ENCODE data around the gene SH3GLB2.

SH3GLB2 gene

DNA sequence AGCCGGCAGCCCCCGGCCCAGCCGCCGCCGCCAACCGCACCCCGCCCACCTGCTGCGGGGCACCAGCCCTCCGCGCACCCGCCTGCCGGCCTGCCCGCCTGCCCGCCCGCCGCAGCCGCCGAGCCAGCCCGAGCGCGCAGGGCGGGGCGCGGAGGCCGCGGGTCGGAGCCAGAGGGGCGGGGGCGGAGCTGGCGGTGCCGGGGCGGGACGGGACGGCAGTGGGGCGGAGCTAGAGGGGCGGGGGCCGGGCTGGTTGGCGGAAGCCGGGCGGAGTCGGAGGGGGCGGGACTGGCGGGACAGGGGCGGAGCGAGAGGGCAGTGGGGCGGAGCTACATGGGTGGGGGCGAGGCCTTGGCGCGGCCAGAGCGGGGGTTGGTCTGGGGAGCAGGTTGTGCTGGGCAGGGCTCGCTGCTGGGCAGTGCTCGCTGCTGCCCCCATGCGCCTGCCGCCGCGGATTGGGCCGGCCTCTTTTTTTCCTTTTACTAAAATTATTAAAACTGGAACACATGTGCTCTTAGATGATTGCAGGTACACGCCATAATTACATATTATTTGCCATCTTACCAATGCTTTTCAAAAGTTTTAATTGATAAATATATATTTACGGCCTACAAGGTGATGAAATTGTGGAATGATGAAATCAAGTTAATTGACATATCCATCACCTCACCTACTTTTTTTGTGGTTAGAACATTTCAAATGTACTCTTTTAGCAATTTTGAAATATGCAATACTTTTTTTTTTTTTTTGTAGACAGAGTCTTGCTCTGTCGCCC lies at the start of gene SH3GLB2:
Gene SH3GLB2 (minus strand): TSS at position 140 of the 775 bp plus-strand sequence. CDS start 177 bp downstream, outside the sequence.
- peak; percentile 99 for DNase-seq (ENCODE audit: low spot score)

DNA sequence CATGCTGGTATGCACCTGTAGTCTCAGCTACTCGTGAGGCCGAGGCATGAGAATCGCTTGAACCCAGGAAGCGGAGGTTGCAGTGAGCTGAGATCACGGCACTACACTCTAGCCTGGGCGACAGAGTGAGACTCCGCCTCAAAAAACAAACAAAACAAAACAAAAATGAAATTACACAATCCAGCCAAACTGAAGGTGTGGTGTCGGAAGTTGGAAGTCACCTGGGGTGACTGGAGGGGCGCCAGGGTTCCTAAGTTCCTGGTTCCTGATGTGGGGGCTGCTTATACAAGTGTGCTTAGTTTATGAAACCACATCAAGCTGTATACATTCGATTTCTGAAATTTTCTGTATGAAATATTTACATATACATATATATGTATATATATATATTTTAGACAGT lies 49.1 kb upstream of the SH3GLB2 start:
- DNase-seq (ENCODE audit: low spot score): no peak

DNA sequence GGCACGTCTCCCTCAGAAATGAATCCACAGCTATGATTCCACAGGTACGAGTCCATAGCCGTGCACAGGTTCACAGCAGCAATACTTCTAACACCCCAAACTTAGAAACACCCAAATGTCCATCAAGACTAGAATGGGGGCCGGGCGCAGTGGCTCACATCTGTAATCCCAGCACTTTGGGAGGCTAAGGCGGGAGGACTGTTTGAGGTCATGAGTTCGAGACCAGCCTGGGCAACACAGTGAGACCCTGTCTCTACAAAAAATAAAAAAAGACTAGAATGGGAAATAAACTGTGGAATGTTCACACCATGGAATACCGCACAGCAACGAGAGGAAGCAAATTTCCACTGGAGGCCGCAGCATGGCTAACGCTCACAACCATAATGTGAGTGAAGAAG lies 48.5 kb upstream of the SH3GLB2 start:
- DNase-seq (ENCODE audit: low spot score): no peak

DNA sequence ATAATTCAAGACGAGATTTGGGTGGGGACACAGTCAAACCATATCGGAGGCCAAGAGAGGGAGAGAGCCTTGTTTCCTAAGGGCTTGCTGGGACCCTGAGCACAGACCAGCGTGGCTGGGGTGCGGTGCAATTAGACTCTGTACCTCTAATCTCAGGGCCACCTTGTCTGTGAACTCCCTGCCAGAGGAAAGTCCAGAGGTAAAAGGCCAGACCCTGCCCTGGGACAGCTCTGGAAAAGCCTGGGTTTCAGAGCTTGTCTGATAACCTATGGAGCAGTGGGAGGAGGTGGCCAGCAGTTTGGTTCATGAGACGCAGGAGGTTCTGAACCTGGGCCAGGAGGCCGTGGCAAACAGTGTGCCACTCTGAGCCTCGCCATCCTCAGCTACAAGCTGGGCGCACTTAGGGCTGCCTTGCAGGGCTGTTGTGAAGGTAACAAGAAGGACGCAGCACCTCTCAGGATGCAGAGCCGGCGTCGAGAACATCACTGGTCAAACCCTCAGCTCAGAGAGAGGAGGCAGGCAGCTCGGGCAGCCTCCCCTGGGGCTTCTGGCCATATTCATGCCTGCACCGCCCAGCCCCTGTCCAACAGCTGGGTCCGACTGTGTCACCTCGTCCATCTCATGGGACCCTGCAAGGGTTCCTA lies 48.0 kb upstream of the SH3GLB2 start:
- no peak for DNase-seq (ENCODE audit: low spot score)

DNA sequence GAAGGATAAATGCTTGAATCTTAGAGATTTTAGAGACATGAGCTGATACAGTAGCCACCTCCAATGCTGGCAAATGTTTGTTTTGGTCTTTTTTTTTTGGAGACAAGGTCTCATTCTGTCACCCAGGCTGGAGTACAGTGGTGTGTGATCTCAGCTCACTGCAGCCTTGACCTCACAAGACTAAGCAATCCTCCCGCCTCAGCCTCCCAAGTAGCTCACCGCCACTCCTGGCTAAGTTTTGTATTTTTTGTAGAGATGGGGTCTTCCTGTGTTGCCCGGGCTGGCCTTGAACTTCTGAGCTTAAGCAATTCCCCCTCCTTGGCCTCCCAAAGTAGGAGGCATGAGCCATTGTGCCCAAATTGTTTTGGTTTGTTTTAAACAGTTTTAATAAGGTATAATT lies 46.0 kb upstream of the SH3GLB2 start:
- no peak for DNase-seq (ENCODE audit: low spot score)

DNA sequence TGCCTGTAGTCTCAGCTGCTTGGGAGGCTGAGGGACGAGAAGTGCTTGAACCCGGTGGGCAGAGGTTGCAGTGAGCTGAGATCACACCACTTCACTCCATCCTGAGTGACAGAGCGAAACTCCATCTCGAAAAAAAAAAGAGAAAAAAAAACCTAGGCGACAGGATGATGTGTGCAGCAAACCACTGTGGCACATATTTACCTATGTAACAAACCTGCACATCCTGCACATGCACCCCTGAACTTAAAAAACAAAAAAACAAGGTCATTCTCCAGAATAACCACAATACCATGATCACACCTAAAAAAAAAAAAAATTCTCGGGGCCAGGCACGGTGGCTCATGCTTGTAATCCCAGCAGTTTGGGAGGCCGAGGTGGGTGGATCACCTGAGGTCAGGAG lies 45.3 kb upstream of the SH3GLB2 start:
- DNase-seq (ENCODE audit: low spot score): no peak

DNA sequence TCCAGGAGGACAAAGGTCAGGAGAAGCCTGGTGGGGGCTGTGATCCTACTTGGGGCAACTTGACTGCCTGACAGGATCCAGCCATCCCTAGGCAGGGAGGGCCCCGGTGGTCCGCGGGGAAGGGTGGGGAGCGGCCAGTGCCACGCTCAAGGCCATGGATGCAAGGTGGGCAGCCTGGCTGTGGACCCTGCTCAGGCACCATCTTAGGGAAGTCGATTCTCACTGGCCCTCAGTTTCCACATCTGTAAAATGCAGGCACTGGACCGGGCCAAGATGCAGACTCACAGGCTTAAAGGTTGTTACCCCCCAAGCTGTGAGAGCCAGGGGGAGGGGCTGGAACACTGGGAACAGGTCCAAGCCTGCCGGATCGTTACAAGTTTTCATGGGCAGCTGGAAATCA lies 44.0 kb upstream of the SH3GLB2 start:
- no peak for DNase-seq (ENCODE audit: low spot score)

DNA sequence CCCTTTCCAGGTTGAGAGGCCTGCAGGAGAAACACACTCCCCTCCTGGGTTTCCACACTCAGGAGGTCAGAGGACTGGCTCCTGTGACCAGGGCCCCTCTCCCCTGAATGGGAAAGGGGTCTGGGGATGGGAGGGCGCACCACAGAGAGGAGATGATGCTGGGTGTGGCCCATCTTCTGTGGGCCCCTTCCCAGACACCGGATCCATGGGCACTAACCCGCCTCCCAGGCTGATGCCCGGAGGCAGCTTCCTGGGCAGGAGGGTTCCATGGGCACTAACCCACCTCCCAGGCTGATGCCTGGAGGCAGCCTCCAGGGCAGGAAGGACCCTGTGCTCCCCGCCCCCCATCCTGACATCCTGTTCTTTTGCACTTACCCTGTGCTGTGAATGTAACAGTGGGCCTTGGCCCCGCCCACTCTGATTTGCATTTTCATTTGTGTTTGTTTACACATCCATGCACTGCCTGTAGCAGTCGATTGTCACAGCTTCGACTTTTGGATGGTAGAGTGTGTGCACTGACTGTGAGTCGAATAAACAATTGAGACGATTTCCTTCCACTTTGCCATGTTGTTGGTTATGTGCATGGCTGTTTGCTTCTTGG lies 43.5 kb upstream of the SH3GLB2 start:
- DNase-seq (ENCODE audit: low spot score): no peak

DNA sequence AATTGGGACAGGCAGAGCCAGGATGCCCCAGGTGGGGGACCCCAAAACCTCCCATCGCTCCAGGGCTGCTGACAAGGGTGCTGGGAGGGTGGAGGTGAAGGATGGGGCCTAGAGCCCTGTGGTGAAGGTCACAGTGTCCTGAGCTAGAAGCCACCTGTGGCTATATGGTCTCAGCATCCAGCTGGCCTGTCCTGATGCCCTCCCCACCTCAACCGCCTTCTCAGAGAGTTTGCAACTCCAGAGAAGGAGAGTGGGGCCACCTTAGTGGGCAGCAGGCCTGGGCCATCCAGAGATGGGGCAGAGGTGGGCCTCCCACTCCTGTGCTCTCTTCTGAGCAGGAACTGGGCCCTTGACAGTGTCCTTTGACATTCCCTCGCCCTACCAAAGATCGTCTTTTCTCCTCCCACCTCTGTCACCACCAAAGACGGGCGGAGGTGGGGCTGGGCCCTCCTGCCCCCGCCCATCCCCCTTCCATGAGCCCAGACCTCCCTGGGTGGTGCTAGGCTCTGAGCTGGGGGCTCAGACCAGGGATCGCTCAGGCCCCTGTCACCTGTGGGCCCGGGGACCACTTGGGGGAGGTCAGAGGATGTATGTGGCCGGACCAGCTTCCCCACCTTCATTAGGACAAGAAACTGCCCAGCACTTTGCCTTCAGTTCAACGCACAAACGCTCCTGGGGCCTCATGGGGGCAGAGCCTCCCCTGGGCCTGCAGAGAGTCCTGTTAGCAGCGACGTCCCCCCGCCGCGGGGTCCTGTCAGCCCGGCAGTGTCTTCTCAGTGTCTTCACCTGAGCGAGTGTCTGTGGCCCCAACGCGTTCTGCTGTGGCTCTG lies 42.8 kb upstream of the SH3GLB2 start:
- DNase-seq (ENCODE audit: low spot score): no peak

DNA sequence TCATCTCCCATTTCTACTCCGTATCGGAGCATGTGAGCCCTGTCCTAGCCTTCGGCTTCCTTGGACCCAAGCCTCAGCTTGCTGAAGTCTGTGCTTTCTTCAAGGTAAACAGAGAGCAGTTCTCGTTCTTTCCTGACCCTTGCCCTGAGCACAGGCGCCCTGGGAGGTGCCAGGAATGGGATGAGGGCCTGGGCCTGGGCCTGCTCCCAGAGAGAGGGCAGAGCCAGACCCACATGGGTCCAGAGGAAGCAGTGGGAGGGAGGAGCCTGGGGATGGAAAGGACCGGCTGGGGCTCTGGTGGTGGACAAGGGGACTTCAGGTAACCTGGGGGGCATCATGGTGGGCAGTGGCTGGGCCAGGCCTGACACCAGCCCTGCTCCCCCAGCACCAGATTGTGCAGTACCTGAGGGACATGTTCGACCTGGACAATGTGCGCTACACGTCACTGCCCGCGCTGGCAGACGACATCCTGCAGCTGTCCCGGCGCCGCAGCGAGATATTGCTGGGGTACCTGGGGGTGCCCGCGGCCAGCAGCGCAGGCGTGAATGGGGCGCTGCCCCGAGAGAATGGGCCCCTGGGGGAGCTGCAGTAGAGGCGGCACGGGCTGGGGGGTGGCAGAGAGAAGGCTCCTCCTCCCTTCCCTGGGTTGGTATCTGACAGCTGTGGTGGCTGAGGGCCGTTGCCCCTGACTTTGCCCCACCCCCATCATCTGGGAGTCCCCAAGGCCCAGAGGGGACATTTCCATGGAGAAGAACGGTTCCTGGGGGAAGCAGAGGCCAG lies 41.9 kb upstream of the SH3GLB2 start:
- DNase-seq (ENCODE audit: low spot score): peak; percentile 37

DNA sequence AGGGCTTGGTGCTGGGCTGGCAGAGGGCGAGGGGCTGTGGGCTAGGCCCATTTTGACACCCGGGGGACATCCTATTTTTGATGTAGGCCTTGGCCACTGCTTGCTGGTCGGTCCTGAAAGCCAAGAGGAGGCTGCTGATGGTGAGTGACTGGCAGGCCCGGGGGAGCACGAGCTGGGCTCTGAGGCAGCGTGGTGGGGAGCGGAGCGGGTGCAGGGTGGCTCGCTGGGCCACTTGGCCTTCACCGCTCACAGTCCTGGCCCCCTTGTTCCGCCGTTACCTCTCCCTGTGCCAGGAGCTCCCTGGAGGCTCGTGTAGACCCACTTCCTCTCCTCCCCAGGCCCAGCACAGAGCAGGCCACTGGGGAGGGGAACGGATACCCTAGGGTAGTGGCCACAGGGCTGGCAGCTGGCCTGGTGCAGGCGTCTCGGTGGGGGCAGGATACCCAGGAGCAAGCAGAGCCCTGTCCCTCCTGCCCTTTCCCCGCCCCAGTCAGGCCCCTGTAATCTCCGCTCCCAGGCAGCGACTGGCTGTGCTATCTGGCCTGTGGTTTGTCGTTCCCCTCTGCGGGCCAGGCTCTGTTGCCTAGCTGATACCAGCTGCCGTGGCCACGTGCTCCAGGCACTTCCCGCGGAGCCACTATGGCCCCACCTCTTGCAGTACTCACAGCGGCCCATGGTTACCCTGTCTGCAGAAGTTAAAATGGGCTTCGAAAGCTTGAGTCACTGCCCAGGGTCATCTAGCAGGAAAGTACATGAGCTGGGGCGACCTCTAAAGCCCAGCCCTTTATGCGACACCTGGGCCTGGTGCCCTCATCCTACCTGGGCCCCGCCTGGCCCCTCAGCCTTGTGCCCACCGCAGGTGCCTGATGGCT lies 41.1 kb upstream of the SH3GLB2 start:
- DNase-seq (ENCODE audit: low spot score): peak; percentile 40

DNA sequence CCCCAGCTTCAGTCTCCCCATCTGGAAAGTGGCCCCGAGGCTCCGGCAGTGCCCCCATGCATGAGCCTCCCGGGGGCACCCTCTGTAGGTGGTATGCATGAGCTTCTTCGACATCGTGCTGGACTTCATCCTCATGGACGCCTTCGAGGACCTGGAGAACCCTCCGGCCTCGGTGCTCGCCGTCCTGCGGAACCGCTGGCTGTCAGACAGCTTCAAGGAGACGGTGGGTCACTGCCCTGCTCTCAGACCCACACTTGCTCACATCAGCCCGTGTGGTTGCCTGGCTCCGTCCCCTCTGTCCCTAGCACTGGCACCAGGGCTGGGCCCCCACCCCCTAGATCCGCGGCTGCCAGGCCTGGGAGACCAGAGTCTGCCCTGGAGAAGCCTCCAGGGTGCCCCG lies 40.0 kb upstream of the SH3GLB2 start:
- no peak for DNase-seq (ENCODE audit: low spot score)

DNA sequence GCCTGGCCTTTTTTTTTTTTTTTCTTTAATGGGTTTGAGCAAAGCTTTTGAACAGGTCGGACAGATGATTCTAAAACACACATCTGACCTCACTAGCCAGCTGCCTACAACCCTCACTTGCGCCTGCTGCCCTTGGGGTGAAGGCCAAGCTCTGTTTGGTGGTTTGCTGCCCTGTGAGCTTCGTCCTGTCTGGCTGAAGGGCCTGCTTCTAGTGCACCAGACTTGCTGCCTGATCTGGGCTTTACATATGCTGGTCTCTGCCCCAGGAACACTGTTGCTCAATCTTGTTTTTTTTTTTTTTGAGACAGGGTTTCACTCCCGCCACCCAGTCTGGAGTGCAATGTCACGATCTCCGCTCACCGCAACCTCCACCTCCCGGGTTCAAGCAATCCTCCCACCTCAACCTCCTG lies 36.4 kb upstream of the SH3GLB2 start:
- DNase-seq (ENCODE audit: low spot score): no peak

DNA sequence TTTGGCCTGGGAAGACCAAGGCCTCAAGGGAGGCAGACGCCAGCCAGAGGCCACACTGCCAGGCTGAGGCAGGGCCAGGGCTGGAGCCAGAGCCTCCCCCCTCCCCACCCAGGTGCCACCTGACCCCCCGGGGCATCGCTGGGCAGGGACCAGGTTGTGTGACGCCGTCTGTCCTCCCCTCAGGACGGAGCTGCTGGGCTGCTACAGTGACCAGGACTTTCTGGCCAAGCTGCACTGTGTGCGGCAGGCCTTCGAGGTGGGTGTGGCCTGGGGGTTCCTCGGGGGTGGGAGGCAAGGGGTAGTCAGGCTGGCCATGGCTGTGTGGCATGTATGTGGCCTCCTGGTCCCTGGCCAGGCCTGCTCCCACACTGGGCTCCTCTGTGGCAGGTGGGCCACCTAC lies 34.9 kb upstream of the SH3GLB2 start:
- no peak for DNase-seq (ENCODE audit: low spot score)

DNA sequence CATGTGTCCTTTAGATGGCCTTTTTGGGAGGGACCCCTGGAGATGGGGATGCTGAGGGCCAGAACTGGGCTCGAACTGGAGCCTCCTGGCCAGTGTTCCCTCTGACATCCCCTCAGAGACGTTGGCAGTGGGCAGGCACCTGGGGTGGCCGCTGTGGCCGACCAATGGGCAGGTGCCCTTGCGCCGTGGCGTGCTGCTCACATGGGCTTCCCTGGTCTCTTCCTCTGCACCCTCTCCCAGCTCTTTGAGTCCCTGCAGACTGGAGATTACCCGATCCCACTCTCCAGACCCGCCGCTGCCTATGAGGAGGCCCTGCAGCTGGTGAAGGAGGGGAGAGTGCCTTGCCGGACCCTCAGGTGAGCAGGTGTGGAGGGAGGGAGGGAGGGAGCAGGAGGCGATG lies 32.9 kb upstream of the SH3GLB2 start:
- DNase-seq (ENCODE audit: low spot score): no peak

DNA sequence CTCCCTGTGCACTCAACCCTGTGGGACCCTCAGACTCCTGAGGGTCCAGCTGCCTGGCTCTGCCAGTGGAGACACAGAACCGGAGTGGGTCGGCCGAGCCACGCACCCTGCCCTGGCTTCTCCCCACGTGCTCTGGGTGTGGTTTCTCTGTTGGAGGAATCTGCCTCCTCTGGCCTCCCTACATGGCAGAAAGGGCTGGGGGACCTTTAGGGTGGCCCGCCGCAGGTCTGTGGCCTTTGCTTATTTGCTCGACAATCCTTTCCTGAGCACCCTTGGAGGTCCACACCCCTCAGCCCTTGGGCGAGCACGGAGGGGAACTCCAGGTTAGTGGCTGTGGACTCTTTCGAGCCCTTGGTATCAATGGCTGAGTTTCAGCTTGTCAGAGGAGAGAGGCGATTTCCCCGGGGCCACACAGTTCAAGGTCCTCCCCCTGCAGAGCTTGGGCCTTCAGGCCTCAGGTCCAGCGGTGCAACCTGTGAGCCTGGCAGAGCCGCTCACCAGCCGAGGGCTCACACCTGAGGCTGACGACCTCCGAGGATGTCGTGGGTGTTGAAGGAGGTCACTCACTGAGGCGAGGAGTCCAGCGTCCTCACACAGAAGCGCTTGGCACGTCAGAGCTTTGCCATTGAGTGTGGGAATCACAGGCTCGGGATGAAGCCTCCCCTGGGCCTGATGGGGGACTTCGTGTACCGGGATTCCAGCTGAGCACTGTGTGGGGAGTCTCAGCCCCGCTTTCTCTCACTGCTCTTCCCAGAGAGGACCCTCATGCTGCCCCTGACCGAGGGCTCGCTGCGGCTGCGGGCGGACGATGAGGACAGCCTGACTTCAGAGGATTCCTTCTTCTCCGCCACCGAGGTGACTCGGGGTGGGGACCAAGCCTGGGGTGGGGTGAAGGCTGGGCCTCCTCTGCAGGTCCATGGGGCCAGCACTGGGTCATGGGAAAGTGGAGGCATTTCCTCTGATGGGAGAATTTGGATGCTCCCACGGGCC lies 32.0 kb upstream of the SH3GLB2 start:
- DNase-seq (ENCODE audit: low spot score): no peak

DNA sequence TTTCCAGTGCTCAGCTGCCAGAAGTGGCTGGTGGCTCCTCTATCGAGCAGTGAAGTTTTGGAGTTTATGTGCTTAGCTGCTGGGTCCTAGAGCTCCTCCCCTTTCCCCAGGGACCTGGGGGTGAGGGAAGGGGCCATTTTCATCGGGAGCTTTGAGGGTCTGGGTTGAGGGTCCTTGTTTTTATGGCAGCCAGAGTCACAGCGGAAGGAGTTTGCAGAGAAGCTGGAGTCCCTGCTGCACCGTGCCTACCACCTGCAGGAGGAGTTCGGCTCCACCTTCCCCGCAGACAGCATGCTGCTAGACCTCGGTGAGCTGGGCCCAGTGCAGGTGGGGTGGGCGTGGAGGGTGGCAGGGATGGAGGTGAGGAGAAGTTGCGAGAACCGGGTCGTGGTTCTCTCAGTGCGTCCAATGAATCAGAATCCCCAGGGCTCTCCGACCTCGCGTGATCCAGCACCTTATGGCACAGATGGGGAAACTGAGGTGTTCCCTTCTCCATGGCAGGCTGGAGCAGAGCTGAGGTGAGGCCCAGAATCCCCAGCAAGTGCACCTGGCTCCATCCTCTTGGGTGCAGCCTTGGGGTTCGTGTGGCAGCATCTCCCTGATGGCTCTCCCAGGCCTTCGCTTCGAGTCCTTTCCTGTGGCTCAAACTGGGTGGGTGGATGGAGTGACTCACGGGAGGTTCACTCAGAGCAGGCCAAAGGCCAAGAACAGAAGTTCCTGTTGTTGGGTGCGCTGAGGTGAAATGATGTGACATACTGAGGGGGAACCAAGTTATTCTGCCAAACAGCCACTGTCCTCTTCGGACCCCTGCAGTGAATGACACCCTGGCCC lies 31.0 kb upstream of the SH3GLB2 start:
- no peak for DNase-seq (ENCODE audit: low spot score)

DNA sequence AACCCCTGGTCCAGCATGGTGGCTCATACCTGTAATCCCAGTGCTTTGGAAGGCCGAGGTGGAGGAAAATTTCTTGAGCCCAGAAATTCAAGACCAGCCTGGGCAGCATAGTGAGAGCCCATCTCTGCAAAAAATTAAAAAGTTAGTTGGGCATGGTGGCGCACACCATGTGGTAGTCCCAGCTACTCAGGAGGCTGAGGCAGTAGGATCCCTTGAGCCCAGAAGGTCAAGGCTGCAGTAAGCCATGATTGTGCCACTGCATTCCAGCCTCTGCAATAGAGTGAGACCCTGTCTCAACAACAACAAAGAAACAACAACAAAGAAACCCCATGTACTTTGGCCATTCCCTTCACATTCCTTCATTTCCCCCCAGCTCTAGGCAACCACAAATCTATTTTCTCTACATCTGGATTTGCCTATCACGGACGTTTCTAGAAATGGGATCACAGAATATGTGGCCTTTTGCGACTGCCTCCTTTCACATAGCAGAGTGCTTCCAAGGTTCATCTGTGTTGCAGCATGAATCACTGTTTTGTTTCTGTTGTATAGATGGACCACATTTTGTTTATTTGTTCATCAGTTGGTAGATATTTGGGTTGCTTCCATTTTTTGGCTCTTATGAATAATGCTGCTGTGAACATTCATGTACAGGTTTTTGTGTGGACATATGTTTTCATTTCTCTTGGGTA lies 26.2 kb upstream of the SH3GLB2 start:
- DNase-seq (ENCODE audit: low spot score): no peak

All from ecto neural progenitor cell (in vitro differentiated cells).